ENCODE data around the gene FUT2.
A peak's percentile ranks its signal among the peaks of the same experiment; 100 is the strongest.

FUT2 gene

GRCh38 chr19:48731452-48731851, 35.7 kb downstream of the FUT2 start:
- DNase-seq, result no peak

GRCh38 chr19:48734625-48735024, 38.9 kb downstream of the FUT2 start:
- no peak for DNase-seq

- DNase-seq, result no peak
Observed at GRCh38 chr19:48735031-48735615, 39.4 kb downstream of the FUT2 start.

GRCh38 chr19:48737360-48737998, 41.7 kb downstream of the FUT2 start:
- DNase-seq, result peak; percentile 47

- DNase-seq, result peak; percentile 96
Observed at GRCh38 chr19:48738557-48739403, 43.0 kb downstream of the FUT2 start.

DNA sequence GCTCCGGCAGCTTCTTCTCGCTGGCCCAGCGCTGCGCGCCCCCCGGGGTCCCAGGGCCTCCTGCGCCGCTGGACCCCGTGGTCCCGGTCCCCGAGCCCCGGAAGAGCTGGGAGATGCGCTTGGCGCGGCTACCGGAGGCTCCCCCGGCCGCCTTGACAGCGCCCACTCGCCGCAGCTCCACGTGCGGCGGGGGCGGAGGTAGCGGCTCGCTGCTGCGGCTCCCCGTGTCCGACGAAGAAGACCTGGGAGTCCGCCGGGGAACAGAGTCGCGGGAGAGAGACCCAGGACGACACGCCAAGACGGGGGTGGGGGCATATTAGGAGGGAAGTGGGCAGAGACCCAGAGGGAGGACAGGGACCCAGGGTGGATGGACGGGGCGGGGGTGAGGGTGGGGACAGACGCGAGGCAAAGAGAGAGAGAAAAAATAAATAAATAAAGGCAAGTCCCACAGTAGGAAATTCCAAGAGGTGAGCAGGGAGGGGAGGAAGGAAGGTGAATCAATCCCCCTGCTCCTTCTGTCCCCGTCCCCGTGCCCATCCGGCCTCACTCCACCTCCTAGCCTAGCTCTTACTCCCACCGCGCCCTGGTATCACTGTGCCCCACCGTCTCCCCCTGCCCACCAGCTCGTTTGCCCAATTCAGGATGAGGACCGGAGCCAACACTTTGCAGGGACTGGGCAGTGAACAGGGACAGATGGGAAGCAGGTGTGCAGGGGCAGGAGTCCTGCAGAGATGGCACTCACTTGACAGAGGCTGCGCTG, 43.8 kb downstream of the FUT2 start:
- DNase-seq, result no peak

DNA sequence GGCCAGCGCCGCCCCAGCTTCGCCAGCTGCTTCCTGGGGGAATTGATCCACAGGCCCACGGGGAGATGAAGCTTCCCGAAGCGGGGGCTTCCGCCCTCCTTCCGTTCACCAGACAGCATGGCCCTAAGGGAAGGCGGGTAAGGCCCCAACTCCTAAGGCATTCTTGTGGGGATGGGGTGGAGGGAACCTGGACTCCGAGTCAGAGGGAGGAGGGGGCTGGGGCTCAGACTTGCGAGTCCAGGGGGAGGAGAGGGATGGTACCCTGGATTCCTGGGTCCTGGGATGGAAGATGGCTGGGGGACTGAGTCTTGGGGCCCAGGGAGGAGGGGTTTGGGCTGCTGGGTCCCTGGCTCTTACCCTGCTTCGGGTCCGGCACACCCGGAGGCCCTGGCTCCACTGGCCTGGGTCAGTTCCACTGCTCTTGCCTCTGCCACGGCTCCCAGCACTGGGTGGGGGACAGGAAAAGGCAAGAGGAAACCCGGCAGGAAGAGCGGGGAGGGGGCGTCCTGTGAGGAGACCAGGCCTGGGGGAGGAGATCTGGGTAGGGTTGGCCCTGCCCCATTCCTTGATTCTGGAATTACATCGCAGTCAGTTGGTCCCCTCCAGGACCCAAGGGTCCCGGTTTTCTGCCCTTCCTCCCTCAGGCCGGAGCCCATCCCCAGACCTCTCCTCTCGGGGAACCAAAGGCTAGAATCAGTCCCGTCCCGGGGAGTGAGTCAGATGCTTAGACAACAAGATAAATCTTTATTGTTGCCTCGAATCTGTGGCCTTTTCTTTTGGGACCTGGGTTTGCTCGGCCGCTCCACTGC, 44.6 kb downstream of the FUT2 start, which contains the start of gene RASIP1:
Gene RASIP1 (minus strand): TSS at position 447 of the 809 bp plus-strand sequence. CDS start 328 bp downstream, at position 119.
- DNase-seq, result no peak

- DNase-seq, result peak; percentile 89
Observed at GRCh38 chr19:48741129-48741999, 45.6 kb downstream of the FUT2 start.

DNA sequence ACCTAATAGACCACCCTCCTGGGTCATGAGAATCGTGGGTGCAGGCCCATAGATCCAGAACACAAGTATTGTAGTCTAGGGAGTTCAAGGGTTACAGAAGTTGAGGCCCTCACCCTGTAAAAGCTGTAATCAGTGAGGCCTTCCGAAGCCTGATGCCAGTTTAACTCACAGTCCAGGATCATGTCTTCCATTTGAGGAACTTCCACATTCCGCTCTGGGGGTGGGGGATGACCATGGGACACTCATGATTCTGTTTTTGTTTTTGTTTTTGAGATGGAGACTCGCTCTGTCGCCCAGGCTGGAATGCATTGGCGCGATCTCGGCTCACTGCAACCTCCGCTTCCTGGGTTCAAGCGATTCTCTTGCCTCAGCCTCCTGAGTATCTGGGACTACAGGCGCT, 46.3 kb downstream of the FUT2 start:
- no peak for DNase-seq

DNA sequence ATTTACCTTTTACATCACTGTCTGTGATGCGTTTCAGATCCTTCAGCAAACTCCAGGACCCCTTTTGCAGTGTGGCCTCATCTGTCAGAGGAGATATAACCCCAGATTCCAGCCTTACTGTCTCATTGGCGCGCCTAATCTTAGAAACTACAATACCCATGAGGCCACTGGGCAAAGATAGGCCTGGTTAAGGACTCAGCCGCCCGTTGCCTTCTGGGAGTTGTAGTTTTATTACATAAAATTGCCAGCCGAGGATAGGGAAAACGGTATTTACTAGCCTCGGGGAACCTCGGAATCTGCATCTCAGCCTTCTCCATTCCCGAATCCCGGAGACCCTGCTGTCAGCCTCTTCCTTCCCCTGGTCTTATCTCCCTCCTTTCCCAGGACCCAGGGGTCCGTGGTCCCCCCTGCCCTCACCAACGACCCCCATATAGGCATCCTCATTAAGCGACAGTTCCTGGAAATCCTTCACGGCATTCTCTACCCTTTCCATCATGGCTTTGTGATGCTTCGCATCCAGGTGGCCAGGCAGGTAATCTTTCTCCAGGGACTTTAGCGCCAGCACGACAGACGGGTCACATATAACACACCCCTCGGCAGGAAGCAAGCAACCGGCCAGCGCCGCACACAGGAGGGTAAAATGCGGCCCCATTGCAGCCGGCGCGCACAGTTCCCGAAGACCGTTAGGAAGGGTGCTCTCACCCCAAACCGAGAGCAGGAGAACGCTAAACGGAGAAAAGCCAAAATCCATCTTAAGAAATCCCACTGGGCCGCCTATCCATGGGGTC, 49.6 kb downstream of the FUT2 start:
- DNase-seq, result peak; percentile 93

DNA sequence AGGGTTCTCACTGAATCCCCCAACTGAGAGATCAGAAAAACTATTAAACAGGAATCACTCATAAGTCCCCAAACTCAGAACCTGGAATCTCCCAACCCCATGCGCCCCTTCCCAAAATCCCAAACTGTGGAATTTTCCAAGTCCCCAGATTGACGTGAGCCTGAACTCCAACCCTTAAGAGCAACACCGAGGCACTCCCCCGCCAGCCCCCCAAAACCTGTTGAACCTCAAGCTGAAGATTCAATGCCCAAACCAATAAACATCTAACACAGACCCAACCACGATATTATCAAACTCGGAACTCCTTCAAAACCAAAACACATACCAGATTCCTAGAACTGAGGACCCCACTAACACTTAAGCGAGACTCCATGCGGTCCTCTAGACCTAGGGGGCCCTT, 50.3 kb downstream of the FUT2 start:
- no peak for DNase-seq

DNA sequence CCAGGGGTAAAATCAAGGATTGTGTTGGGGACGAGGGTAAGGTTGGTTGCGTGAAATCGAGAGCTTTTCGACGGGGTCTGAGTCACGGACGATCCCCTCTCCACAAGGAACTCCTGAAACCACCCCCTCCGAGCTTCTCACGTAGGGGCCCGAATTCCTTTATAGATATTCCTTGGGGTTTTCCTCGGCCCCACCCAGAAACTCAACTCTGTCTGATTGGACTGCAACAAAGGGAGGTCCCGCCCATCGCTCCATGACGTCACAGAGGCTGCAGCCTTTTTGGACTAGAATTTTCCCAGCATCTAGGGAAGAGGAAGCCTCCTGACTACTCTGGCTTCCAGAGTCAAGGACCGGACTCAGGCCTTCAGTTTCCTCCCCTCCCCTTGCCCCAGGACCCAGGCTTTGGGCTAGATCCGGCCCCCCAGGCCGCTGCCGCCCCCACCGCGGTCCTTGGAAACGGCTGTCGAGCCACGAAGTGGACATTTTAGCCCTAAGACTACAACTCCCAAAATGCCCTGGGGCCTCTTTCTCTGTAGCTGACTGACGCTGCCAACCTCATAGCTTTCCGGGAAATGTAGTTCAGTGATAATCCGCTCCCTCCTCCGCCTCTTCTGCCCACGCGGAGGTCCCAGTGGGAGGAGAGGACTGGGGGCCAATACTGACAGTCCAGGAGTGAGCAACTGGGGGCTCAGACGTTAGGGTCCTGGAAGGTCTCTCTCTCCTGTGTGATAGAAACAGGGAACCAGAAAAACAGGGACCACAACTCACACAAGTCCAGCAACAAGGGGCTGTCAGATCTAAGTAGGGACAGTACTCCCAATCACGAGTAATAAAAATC, 51.2 kb downstream of the FUT2 start, which contains the start of gene IZUMO1:
Gene IZUMO1 (minus strand): TSS at position 172 of the 838 bp plus-strand sequence. CDS start 1,050 bp downstream, outside the sequence.
- DNase-seq, result peak; percentile 94

DNA sequence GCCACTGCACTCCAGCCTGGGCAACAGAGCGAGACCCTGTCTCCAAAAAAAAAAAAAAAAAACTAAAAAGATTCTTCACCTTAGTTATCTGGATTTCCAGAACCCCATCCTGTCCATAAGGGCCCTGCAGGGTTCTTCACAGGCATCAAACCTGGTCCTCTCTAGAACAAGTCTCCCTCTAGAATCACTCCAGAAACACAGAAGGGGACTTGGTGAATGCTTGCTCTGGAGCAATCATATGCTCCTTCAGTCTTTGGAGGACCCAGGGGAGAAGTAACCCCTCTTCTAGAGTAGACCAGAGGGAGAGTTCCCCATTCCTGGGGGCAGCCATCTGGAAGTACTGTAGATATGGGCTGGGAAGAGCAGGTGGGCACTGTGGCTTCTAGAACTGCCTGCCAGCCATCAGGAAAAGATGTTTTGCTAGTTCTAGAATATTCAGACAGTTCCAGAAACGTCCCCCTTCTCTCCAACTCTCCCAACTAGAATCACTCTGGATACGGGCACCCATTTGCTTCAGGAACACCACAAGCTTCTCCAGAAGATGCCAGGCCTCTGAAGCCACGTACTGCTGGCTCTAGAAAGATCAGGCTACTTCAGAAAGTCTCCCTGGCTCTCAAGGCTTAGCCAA, 53.9 kb downstream of the FUT2 start:
- no peak for DNase-seq

- DNase-seq, result no peak
Observed at GRCh38 chr19:48750351-48750750, 54.6 kb downstream of the FUT2 start.

DNA sequence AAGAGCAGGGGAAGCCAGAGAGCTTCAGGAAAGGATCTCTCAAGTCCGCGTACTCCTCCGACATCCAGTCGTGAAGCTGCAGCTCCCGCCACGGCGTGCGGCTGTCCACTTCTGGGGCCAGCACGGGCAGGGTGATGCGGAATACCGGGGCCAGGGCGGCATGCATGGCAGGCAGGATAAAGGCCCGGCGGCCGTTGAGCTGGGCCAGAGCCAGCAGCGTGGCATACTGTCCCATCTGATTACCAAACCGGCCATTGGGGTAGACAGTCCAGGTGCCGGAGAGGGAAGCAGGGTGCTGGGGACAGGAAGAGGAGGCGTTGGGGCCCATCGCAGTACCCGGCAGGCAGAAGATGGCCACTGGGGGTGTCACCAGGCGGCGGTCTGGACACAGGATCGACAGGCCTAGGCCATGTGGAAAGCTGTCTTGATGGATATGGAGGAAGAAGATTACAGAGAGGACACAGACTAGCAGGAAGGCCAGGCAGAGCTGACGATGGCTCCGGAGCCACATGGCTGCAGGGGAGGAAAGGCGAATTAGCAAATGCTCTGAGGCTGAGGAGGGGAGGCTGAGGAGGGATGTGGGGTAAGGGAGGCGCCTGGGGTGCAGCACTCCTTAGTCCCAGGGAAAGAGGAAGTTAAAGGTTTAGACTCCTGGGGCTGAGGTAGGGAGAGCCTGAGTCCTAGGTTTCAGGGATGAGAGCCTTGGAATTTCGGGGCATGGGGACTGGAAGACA, 55.2 kb downstream of the FUT2 start:
- DNase-seq, result no peak

GRCh38 chr19:48751845-48752495, 56.2 kb downstream of the FUT2 start:
- DNase-seq, result peak; percentile 73
